ENCODE measurements around the gene ANKRD13C.

GRCh38 chr1:70372426-70372825 is 17.9 kb upstream of the ANKRD13C start:
- TF ChIP-seq, protein P1, sequence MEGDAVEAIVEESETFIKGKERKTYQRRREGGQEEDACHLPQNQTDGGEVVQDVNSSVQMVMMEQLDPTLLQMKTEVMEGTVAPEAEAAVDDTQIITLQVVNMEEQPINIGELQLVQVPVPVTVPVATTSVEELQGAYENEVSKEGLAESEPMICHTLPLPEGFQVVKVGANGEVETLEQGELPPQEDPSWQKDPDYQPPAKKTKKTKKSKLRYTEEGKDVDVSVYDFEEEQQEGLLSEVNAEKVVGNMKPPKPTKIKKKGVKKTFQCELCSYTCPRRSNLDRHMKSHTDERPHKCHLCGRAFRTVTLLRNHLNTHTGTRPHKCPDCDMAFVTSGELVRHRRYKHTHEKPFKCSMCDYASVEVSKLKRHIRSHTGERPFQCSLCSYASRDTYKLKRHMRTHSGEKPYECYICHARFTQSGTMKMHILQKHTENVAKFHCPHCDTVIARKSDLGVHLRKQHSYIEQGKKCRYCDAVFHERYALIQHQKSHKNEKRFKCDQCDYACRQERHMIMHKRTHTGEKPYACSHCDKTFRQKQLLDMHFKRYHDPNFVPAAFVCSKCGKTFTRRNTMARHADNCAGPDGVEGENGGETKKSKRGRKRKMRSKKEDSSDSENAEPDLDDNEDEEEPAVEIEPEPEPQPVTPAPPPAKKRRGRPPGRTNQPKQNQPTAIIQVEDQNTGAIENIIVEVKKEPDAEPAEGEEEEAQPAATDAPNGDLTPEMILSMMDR (conservative IDR thresholded peaks at IDR 0.05 in 1 of 2, IDR thresholded peaks at IDR 0.05 in 1 of 2; ENCODE audit: low read depth in 1 of 2, low read length in 2 of 2) = no peak
- TF ChIP-seq EZH2 (IDR thresholded peaks at IDR 0.05; ENCODE audit: low read length, missing control alignments) = no peak

Measured in fibroblast of lung (primary cell).